Tongue (tissue), 2 donors: ENCODE measurements around the gene CACNG1. TPM values are rescaled to one million over a fixed set of nuclear protein-coding genes. Genes with fewer than 3 reads are reported as not detected.
"Not testable (repeated sequence)": the region's sequence is repeated elsewhere in the genome, so short reads cannot be mapped to it uniquely, and the experiment has no call there.

Experiments
- DNase-seq: peaks from one replicate; pipeline ENCODE4 v3.0.0-alpha.2; 2015
- total RNA-seq: library from RNA; depleted of rRNA; stranded (reverse); fragments of >200 nt; gene quantifications from one replicate; pipeline ENCODE4 v1.2.3, GENCODE V29; 2014

Gene CACNG1
- total RNA-seq, 1 donor from 2014 or later = 44.4 TPM

- DNase-seq = no peak
Measured at GRCh38 chr17:67025216-67025792, 19.1 kb upstream of the CACNG1 start.

GRCh38 chr17:67026341-67026740 is 18.0 kb upstream of the CACNG1 start:
- no peak for DNase-seq

- DNase-seq = no peak
Measured at GRCh38 chr17:67027031-67027628, 17.2 kb upstream of the CACNG1 start.

GRCh38 chr17:67030641-67031040 is 13.7 kb upstream of the CACNG1 start:
- DNase-seq = no peak

- DNase-seq = no peak
Measured at GRCh38 chr17:67032382-67032781, 12.0 kb upstream of the CACNG1 start.

- no peak for DNase-seq
Measured at GRCh38 chr17:67032985-67033384, 11.4 kb upstream of the CACNG1 start.

GRCh38 chr17:67033613-67034012 is 10.7 kb upstream of the CACNG1 start:
- no peak for DNase-seq

- DNase-seq = no peak
Measured at GRCh38 chr17:67035131-67036083, 8.9 kb upstream of the CACNG1 start.

- no peak for DNase-seq
Measured at GRCh38 chr17:67038861-67039365, 5.4 kb upstream of the CACNG1 start.

GRCh38 chr17:67040652-67041051 is 3.7 kb upstream of the CACNG1 start:
- no peak for DNase-seq

- not testable (repeated sequence) for DNase-seq
Measured at GRCh38 chr17:67041119-67041518, 3.2 kb upstream of the CACNG1 start.

GRCh38 chr17:67041531-67041930 is 2.8 kb upstream of the CACNG1 start:
- peak; percentile 51 for DNase-seq

- peak; percentile 24 for DNase-seq
Measured at GRCh38 chr17:67041941-67042899, 2.1 kb upstream of the CACNG1 start.

GRCh38 chr17:67043283-67043682 is 1.1 kb upstream of the CACNG1 start:
- DNase-seq = peak; percentile 73

GRCh38 chr17:67044940-67045339 is 586 bp downstream of the CACNG1 start:
- DNase-seq = peak; percentile 35

GRCh38 chr17:67046398-67046797 is 2.0 kb downstream of the CACNG1 start:
- peak; percentile 93 for DNase-seq

- DNase-seq = no peak
Measured at GRCh38 chr17:67047382-67047781, 3.0 kb downstream of the CACNG1 start.

- no peak for DNase-seq
Measured at GRCh38 chr17:67049025-67049739, 4.8 kb downstream of the CACNG1 start.

GRCh38 chr17:67050066-67050465 is 5.7 kb downstream of the CACNG1 start:
- no peak for DNase-seq

GRCh38 chr17:67050471-67051154 is 6.3 kb downstream of the CACNG1 start:
- peak; percentile 64 for DNase-seq

- DNase-seq = no peak
Measured at GRCh38 chr17:67051155-67051538, 6.8 kb downstream of the CACNG1 start.
